Colonic mucosa (tissue), 4 donors: ENCODE data around the gene PAX2. TPM values are rescaled to one million over a fixed set of nuclear protein-coding genes. Genes with fewer than 3 reads are reported as not detected.

Experiments used
- DNase-seq: peaks from one replicate; pipeline ENCODE4 v3.0.0-alpha.2; 2020
- H3K27ac ChIP-seq: fragments of 200-600 bp; one replicate; pipeline ENCODE4 v1.8.0; 2021
- H3K27me3 ChIP-seq: fragments of 200-600 bp; one replicate; pipeline ENCODE4 v1.8.0; 2021
- H3K36me3 ChIP-seq: fragments of 200-600 bp; one replicate; pipeline ENCODE4 v1.8.0; 2021
- H3K4me1 ChIP-seq: fragments of 200-600 bp; one replicate; pipeline ENCODE4 v1.8.0; 2021; ENCODE audit warnings: mild to moderate bottlenecking
- H3K4me3 ChIP-seq: fragments of 200-600 bp; one replicate; pipeline ENCODE4 v1.8.0; 2021
- H3K9ac ChIP-seq, 2 donors: one replicate each; pipeline ENCODE4 v1.7.0; 2013; ENCODE audit warnings: control low read depth in 2 of 2, low read depth in 2 of 2, low read length in 2 of 2
- H3K9me3 ChIP-seq: fragments of 200-600 bp; one replicate; pipeline ENCODE4 v1.8.0; 2021
- CTCF ChIP-seq: fragments of 200-600 bp; IDR thresholded peaks from one replicate; pipeline ENCODE4 v1.8.0; 2022; ENCODE audit warnings: antibody characterized with exemption, mild to moderate bottlenecking
- intact Hi-C: fragments of 100-400 bp; cut with DNase I; formaldehyde crosslinking; loops from one replicate; pipeline ENCODE4 v1.14.1; 2022
- total RNA-seq, 2 donors: library from RNA; stranded (reverse); fragmentation: NEBNext Ultra II Directional in 1 of 2; extraction: Animal tissue kit (Norgen Biotek cat#: 25700) in 1 of 2; gene quantifications; one replicate each; pipeline ENCODE4 v1.2.1, GENCODE V29; 2021
- donor health status: healthy.
- donor health status: DM: no; HTN: no; CAD: no.
- donor health status: DM: no; HTN: no; CAD: no.

The PAX2 gene
- total RNA-seq, 2 donors from 2014 or later, result 0.15 TPM; not detected in 1

- no peak for DNase-seq
- H3K4me3 ChIP-seq, result no peak overlapping the region
- no peak for TF ChIP-seq CTCF
- intact Hi-C loops, result loop anchor here (5.0 to 10.0 kb wide), 4 partner anchors 131 to 441 kb away; partner anchors contain the start of gene PAX2
- no peaks in the 10 kb centered on the region for H3K36me3 ChIP-seq
- no peaks in the 10 kb centered on the region for H3K9me3 ChIP-seq
- H3K27ac ChIP-seq, result no peak overlapping the region
- H3K9ac ChIP-seq, result no peak overlapping the region
- H3K27me3 ChIP-seq, result no peaks in the 10 kb centered on the region
- no peaks in the 10 kb centered on the region for H3K4me1 ChIP-seq
Measured at GRCh38 chr10:100875484-100876166, 130.2 kb downstream of the PAX2 start.

- no peak overlapping the region for H3K9ac ChIP-seq
- TF ChIP-seq CTCF, result no peak
- H3K9me3 ChIP-seq, result no peaks in the 10 kb centered on the region
- no peaks in the 10 kb centered on the region for H3K27me3 ChIP-seq
- intact Hi-C loops, result loop anchor here (5.0 to 10.0 kb wide), 4 partner anchors 132 to 442 kb away; partner anchors contain the start of gene PAX2
- H3K4me3 ChIP-seq, result no peak overlapping the region
- H3K4me1 ChIP-seq, result no peaks in the 10 kb centered on the region
- no peaks in the 10 kb centered on the region for H3K36me3 ChIP-seq
- no peak overlapping the region for H3K27ac ChIP-seq
- no peak for DNase-seq
Measured at GRCh38 chr10:100876585-100877460, 131.4 kb downstream of the PAX2 start.

GRCh38 chr10:100877461-100877850 is 132.1 kb downstream of the PAX2 start:
- H3K36me3 ChIP-seq, result no peaks in the 10 kb centered on the region
- no peak overlapping the region for H3K27ac ChIP-seq
- H3K9me3 ChIP-seq, result no peaks in the 10 kb centered on the region
- H3K9ac ChIP-seq, result no peak overlapping the region
- H3K4me1 ChIP-seq, result no peaks in the 10 kb centered on the region
- H3K4me3 ChIP-seq, result no peak overlapping the region
- H3K27me3 ChIP-seq, result no peaks in the 10 kb centered on the region
- no peak for DNase-seq
- no peak for TF ChIP-seq CTCF
- intact Hi-C loops, result loop anchor here (5.0 to 10.0 kb wide), 4 partner anchors 133 to 443 kb away; partner anchors contain the start of gene PAX2

GRCh38 chr10:100878291-100878910 is 133.0 kb downstream of the PAX2 start:
- Histone ChIP-seq H3K4me3 (no peak overlapping the region), H3K4me1 (no peaks in the 10 kb centered on the region), H3K36me3 (no peaks in the 10 kb centered on the region), H3K27me3 (no peaks in the 10 kb centered on the region), H3K27ac (no peak overlapping the region), H3K9me3 (no peaks in the 10 kb centered on the region), H3K9ac (no peak overlapping the region)
- peak; percentile 53 for TF ChIP-seq CTCF
- intact Hi-C loops, result loop anchor here (5.0 to 10.0 kb wide), 4 partner anchors 134 to 444 kb away; partner anchors contain the start of gene PAX2
- DNase-seq, result peak; percentile 66

Other genes starting within 250 kb of the PAX2 start
- gene SEC31B, start 225.7 kb upstream of the PAX2 start, total RNA-seq, result 10 to 100 TPM in 1 of 2 donors, 1 to 10 TPM in 1; 6.3 to 13.2 TPM
- 100 to 1,000 TPM; 189 to 243 TPM for gene NDUFB8, start 215.7 kb upstream of the PAX2 start, total RNA-seq
- gene HIF1AN, start 209.6 kb upstream of the PAX2 start, total RNA-seq, result 10 to 100 TPM; 28.9 to 42.4 TPM
- 10 to 100 TPM; 15.1 to 21.9 TPM for gene SLF2, start 167.4 kb downstream of the PAX2 start, total RNA-seq
- 100 to 1,000 TPM; 113 to 133 TPM for gene SEMA4G, start 223.9 kb downstream of the PAX2 start, total RNA-seq
- 100 to 1,000 TPM in 1 of 2 donors, 10 to 100 TPM in 1; 71.5 to 105 TPM for gene MRPL43, start 241.9 kb downstream of the PAX2 start, total RNA-seq
- 10 to 100 TPM in 1 of 2 donors, 1 to 10 TPM in 1; 4.6 to 11.4 TPM for gene TWNK, start 242.0 kb downstream of the PAX2 start, total RNA-seq